Right lobe of liver (tissue), 4 donors: ENCODE measurements around the gene OR51A4.

Experiments used
- CTCF ChIP-seq, 4 donors: fragments of 200-600 bp in 3 of 4; fragments of 450-650 bp in 1 of 4; IDR thresholded peaks; one replicate each; pipeline versions ENCODE4 v1.5.1 to v1.8.0; 2016 to 2022; ENCODE audit warnings: antibody characterized with exemption in 4 of 4, mild to moderate bottlenecking in 2 of 4
- POLR2A ChIP-seq: fragments of 450-650 bp; IDR thresholded peaks from one replicate; pipeline ENCODE4 v1.6.1; 2017; ENCODE audit warnings: antibody characterized with exemption, mild to moderate bottlenecking
- donor health status: DM: no; HTN: no; CAD: no.
- donor health status: DM: no; HTN: no; CAD: no.
- donor health status: DM: no; HTN: yes; CAD: no.

GRCh38 chr11:4983841-4984240 is 36.4 kb upstream of the OR51A4 start:
- no peak for TF ChIP-seq CTCF (IDR thresholded peaks at IDR 0.05)
- TF ChIP-seq POLR2A, result no peak
